BJ (cell line): ENCODE measurements around the gene PGLYRP4. TPM values are rescaled to one million over a fixed set of nuclear protein-coding genes. Genes with fewer than 3 reads are reported as not detected.

Experiments used
- CTCF ChIA-PET: fragments of 350-600 bp; formaldehyde crosslinking; extraction: SDS; loops from one replicate; lab custom pipeline; 2021; ENCODE audit warnings: antibody characterized with exemption, inconsistent platforms; lab: Yijun Ruan, JAX
- POLR2A ChIA-PET: fragments of 300-600 bp; sonication (Branson Sonifier 250); formaldehyde crosslinking; extraction: SDS; loops from one replicate; lab custom pipeline; 2021; ENCODE audit warnings: antibody characterized with exemption; lab: Charles Lee
- DNase-seq: peaks from one replicate; pipeline ENCODE4 v3.0.0-alpha.2; 2011; ENCODE audit warnings: low read depth
- H3K27me3 ChIP-seq: 2 replicates; pipeline ENCODE4 v1.6.0; 2011; ENCODE audit warnings: low read length; ENCODE audit not compliant: control insufficient read depth, insufficient read depth
- H3K36me3 ChIP-seq: 2 replicates; pipeline ENCODE4 v1.5.1; 2011; ENCODE audit warnings: low read length; ENCODE audit not compliant: control insufficient read depth, insufficient read depth
- H3K4me3 ChIP-seq: 2 replicates; pipeline ENCODE4 v1.5.1; 2011; ENCODE audit warnings: low read depth, mild to moderate bottlenecking, control low read depth, low read length
- polyA plus RNA-seq: library from polyadenylated mRNA; depleted of rRNA; stranded (reverse); fragments of >200 nt; gene quantifications from 2 replicates; pipeline ENCODE4 v1.2.3, GENCODE V29; 2011
- TF ChIP-seq, protein P1 (sequence below): IDR thresholded peaks from 2 replicates; pipeline ENCODE4 v1.5.1; 2011; ENCODE audit warnings: low read depth, mild to moderate bottlenecking, control low read depth, inconsistent platforms, low read length, moderate library complexity; ENCODE audit not compliant: insufficient read depth

PGLYRP4 gene
- polyA plus RNA-seq, 1 experiment = not detected

DNA sequence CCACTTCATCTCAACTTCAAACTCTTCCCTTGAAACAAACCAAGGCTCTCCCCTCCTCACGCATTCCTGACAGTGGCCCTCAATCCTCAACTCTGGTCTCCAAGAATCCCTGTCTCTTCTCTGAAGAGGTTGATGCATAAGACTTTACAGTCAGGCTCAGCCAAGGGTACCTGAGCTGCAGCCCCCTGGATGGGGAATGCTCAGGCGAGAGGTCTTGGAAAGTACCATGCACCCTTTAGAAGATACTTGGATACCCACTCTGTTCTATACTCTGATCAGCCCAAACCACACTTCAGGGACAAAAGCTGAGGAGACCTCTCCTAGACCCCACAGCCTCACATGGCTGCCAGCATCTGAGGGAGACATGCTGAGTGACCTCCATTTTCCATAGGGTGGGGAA is 35.4 kb downstream of the PGLYRP4 start:
- ChIA-PET POLR2A (no interaction called here), CTCF (no interaction called here)
- no peak for DNase-seq
- TF ChIP-seq, protein P1, sequence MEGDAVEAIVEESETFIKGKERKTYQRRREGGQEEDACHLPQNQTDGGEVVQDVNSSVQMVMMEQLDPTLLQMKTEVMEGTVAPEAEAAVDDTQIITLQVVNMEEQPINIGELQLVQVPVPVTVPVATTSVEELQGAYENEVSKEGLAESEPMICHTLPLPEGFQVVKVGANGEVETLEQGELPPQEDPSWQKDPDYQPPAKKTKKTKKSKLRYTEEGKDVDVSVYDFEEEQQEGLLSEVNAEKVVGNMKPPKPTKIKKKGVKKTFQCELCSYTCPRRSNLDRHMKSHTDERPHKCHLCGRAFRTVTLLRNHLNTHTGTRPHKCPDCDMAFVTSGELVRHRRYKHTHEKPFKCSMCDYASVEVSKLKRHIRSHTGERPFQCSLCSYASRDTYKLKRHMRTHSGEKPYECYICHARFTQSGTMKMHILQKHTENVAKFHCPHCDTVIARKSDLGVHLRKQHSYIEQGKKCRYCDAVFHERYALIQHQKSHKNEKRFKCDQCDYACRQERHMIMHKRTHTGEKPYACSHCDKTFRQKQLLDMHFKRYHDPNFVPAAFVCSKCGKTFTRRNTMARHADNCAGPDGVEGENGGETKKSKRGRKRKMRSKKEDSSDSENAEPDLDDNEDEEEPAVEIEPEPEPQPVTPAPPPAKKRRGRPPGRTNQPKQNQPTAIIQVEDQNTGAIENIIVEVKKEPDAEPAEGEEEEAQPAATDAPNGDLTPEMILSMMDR = no peak
- Histone ChIP-seq H3K27me3 (no peaks in the 10 kb centered on the region), H3K36me3 (no peaks in the 10 kb centered on the region), H3K4me3 (no peak overlapping the region)

DNA sequence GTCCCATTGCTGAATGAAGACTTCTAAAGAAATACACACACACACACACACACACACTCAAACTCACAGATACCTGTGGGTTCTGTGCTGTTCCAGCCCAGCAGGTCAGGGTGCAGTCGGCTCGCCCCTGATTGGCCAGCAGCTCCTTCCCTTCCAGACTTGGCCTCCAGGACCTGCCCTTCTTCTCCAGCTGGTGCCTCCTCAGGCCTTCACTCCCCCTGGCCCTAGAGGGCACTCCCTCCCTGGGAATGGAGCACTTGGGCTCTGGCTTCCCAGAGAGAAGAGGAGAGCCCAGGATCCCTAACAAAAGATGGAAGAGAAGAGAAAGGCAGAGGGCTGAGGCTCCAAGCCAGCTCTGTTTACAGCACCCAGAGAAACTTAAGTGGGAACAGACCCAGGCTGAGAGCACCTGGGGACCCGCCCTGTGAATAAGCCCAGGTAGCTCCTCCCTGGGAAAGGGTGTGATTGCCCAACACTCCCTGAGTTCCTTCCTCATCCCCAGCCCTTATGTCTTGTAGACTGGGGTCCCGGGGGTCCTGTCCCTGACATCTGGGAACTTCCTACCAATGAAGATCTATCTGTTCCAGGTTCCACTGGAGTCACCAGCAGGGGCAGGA is 36.0 kb downstream of the PGLYRP4 start, which contains the start of gene PGLYRP3:
TSS of gene PGLYRP3 (minus strand) at position 383 of the 617 bp plus-strand sequence. CDS start 2,287 bp downstream, outside the sequence.
- TF ChIP-seq, protein P1 = no peak
- ChIA-PET POLR2A (no interaction called here), CTCF (no interaction called here)
- Histone ChIP-seq H3K27me3 (no peaks in the 10 kb centered on the region), H3K36me3 (no peaks in the 10 kb centered on the region), H3K4me3 (no peak within 1 kb of the TSS)
- no peak for DNase-seq

DNA sequence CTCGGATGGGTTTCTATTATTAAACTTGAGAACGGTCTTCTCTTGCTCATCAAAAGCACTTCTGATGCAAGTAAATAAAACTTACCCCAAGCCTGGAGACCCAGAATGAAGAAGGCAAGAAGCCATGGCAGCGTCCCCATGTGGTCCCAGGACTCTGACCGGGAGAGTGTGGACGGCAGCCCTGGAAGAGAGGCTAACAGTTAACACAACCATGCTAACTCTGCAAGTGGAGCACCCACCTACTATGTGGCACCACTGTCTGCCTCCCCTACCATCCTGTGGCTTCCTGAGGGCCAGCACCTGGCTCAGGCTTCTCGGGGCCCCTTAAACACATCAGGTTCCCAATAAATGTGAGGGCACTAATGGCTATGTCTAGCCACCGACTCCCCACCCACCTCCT is 38.1 kb downstream of the PGLYRP4 start:
- DNase-seq = no peak
- no peak overlapping the region for H3K4me3 ChIP-seq
- H3K36me3 ChIP-seq = no peaks in the 10 kb centered on the region
- CTCF ChIA-PET = no interaction called here
- POLR2A ChIA-PET = no interaction called here
- H3K27me3 ChIP-seq = no peaks in the 10 kb centered on the region
- TF ChIP-seq, protein P1 = no peak

DNA sequence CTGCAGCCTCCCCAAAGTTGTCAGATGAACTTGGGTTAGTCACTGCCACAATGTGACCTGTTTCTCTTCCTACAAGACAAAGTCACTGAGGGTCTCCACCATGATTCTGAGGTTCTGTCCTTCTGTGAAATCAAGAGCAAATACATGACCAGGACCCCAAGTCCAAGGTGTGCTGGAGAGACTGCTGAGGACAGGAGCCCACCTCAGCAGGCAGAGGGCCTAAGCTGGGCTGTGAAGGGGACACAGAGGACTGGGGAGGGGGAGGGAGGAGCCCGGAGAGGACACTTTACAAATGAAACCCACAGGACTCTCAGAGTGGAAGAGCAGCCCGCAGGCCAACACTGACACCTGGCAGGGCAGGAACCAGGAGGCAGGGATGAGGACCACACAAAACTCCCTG is 39.2 kb downstream of the PGLYRP4 start:
- ChIA-PET CTCF (no interaction called here), POLR2A (no interaction called here)
- DNase-seq = no peak
- Histone ChIP-seq H3K4me3 (no peak overlapping the region), H3K36me3 (no peaks in the 10 kb centered on the region), H3K27me3 (no peaks in the 10 kb centered on the region)
- TF ChIP-seq, protein P1 = no peak

DNA sequence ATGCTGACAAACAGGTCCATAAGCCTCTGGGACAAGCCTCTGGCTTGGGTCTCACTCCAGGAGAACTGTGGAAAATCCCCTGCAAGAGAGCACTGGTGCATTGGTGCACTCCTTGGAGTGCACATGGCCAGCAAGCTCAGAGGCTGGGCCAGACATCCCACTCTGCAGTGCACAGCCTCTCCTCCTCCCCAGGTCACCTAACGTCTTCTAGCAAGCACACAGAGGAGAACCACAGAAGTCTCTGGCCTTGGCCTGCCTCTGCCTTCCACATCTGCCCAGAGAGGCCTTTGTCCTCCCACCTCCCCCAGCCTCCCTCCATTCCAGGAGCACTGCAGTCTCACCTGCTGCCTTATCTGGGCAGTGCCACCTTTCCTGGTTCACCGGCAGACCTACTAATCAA is 40.1 kb downstream of the PGLYRP4 start:
- CTCF ChIA-PET = no interaction called here
- no peak for DNase-seq
- TF ChIP-seq, protein P1 = no peak
- no peak overlapping the region for H3K4me3 ChIP-seq
- POLR2A ChIA-PET = no interaction called here
- no peaks in the 10 kb centered on the region for H3K27me3 ChIP-seq
- H3K36me3 ChIP-seq = no peaks in the 10 kb centered on the region
